Measurements from ENCODE around the gene BAAT.
"Not testable (repeated sequence)": the region's sequence is repeated elsewhere in the genome, so short reads cannot be mapped to it uniquely, and the experiment has no call there.

The BAAT gene

DNA sequence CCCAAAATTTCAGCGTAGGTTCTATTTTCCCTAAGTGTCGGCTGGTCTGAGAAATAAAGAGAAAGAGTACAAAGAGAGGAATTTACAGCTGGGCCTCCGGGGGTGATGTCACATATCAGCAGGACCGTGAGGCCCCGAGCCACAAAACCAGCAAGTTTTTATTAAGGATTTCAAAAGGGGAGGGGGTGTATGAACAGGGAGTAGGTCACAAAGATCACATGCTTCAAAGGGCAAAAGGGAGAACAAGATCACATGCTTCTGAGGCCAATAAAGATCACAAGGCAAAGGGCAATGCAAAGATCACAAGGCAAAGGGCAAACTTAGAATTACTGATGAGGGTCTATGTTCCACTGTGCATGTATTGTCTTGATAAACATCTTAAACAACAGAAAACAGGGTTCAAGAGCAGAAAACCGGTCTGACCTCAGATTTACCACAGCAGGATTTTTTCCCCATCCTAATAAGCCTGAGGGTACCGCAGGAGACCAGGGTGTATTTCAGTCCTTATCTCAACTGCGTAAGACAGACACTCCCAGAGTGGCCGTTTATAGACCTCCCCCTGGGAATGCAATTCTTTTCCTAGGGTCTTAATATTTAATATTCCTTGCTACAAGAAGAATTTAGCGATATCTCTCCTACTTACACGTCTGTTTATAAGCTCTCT, at the start of gene BAAT:
Gene BAAT, minus strand, starts transcription at position 134 of the 664 bp plus-strand sequence. CDS start 13,602 bp downstream, outside the sequence.
- not testable (repeated sequence) for H3K4me3 ChIP-seq (ENCODE audit: low read depth, low read length); DNase-seq (ENCODE audit: low read depth)

DNA sequence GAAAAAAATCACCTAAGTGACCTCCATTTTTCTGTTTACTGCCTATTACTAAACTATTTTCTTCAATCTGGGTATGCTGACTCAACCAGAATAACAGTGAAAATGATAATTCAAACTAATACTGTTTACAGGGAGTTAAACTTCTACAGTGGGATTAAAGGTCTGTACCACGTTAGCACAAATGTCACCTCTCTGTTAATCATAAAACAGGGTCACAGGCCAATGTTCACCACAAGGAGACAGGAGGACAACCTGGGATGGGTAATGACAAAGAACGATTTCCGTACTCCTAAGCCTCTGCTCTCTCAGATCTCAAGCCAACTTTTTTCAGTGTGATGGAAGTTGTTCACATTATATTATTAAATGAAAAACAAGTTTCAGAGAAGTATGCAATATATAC, 48.4 kb upstream of the BAAT start:
- no peak for DNase-seq (ENCODE audit: low read depth)
- TF ChIP-seq POLR2A (IDR thresholded peaks at IDR 0.05; ENCODE audit: extremely low read depth, insufficient read length), result no peak
- no peak for TF ChIP-seq MYC (IDR thresholded peaks at IDR 0.05; ENCODE audit: low read depth, low read length)
- TF ChIP-seq, protein P1, sequence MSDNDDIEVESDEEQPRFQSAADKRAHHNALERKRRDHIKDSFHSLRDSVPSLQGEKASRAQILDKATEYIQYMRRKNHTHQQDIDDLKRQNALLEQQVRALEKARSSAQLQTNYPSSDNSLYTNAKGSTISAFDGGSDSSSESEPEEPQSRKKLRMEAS (IDR thresholded peaks at IDR 0.05; ENCODE audit: low read depth, low read length), result no peak
- TF ChIP-seq, protein P2, sequence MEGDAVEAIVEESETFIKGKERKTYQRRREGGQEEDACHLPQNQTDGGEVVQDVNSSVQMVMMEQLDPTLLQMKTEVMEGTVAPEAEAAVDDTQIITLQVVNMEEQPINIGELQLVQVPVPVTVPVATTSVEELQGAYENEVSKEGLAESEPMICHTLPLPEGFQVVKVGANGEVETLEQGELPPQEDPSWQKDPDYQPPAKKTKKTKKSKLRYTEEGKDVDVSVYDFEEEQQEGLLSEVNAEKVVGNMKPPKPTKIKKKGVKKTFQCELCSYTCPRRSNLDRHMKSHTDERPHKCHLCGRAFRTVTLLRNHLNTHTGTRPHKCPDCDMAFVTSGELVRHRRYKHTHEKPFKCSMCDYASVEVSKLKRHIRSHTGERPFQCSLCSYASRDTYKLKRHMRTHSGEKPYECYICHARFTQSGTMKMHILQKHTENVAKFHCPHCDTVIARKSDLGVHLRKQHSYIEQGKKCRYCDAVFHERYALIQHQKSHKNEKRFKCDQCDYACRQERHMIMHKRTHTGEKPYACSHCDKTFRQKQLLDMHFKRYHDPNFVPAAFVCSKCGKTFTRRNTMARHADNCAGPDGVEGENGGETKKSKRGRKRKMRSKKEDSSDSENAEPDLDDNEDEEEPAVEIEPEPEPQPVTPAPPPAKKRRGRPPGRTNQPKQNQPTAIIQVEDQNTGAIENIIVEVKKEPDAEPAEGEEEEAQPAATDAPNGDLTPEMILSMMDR (IDR thresholded peaks at IDR 0.05; ENCODE audit: low read depth, low read length), result no peak
- no peak overlapping the region for H3K4me3 ChIP-seq (ENCODE audit: low read depth, low read length)

DNA sequence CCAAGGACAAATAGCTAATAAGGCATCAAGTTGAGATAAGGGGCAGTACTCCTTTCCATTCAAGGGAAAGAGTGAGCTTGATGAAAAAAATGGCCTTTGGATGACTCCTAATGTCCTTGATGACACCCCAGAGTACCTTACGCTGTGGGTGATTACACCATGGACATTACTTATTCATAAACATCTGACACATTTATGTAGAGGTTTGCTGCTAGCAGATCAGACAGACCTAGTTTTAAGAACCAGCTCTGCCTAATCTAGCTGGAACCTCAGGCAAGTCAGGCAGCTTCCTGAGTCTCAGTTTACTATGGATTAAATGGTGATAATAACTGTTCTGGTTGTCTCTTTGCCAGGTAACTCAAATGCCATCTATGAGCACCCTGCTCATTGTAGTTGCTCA, 47.9 kb upstream of the BAAT start:
- no peak overlapping the region for H3K4me3 ChIP-seq (ENCODE audit: low read depth, low read length)
- DNase-seq (ENCODE audit: low read depth), result no peak

DNA sequence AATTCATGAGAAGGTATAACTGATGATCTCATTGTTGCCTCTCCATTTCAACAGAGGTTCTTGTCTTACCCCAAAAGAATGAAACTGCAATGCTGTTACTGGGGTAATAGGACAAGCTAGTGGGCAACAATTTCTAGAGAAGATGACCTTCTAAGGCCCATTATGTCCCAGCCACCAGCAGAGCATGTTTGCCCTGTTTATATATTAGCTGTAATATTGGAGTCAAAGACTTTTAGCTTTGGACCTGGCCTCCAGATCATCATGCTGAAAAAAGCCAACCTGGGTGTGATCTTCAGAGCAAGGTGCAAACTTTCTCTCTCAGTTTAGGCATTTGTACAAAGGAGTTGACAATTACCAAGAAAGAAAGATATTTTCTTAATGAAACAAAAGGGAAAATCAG, 47.4 kb upstream of the BAAT start:
- no peak overlapping the region for H3K4me3 ChIP-seq (ENCODE audit: low read depth, low read length)
- TF ChIP-seq, protein P1 (IDR thresholded peaks at IDR 0.05; ENCODE audit: low read depth, low read length), result no peak
- no peak for TF ChIP-seq MYC (IDR thresholded peaks at IDR 0.05; ENCODE audit: low read depth, low read length)
- no peak for TF ChIP-seq POLR2A (IDR thresholded peaks at IDR 0.05; ENCODE audit: extremely low read depth, insufficient read length)
- TF ChIP-seq, protein P2 (IDR thresholded peaks at IDR 0.05; ENCODE audit: low read depth, low read length), result no peak
- DNase-seq (ENCODE audit: low read depth), result no peak

More for the DNA sequence above, 47.9 kb upstream of the BAAT start:
- TF ChIP-seq MYC (IDR thresholded peaks at IDR 0.05; ENCODE audit: low read depth, low read length), result no peak
- TF ChIP-seq, protein P2 (IDR thresholded peaks at IDR 0.05; ENCODE audit: low read depth, low read length), result no peak
- TF ChIP-seq, protein P1 (IDR thresholded peaks at IDR 0.05; ENCODE audit: low read depth, low read length), result no peak
- TF ChIP-seq POLR2A (IDR thresholded peaks at IDR 0.05; ENCODE audit: extremely low read depth, insufficient read length), result no peak

DNA sequence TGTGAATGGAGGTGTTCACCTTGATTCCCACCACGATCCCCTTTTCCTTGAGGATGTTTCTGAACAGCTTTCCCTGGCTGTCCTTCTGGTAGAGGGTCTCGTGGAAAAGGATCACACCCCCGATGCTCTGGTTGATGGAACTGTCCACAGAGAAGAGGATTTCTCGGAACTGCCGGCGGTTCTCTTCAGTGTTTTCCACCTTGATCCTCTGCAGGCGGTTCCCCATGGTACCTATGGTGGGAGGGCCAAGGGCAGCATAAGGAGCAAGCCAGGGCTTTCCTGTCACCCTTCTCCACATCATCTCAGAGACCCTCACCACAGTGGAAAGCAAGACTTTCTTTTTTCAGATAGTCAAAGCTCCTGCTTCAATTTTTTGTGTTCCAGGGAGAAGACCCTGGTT, 44.9 kb upstream of the BAAT start:
- TF ChIP-seq MYC (IDR thresholded peaks at IDR 0.05; ENCODE audit: low read depth, low read length), result no peak
- no peak overlapping the region for H3K4me3 ChIP-seq (ENCODE audit: low read depth, low read length)
- no peak for DNase-seq (ENCODE audit: low read depth)

DNA sequence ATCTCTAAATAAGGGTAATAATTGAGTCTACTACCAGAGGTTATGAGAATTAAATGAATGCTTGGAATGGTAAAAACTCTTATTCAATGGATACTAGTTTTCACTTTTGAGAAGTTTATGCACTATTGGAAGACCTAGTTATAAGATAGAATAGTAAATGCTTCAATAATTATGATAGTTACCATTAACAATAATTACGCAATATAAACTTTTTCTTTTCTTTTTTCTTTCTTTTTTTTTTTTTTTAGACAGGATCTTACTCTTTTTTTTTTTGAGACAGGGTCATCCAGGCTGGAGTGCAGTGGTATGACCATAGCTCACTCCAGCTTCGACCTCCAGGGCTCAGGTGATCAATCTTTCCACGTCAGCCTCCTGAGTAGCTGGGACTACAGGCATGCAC, 44.1 kb upstream of the BAAT start:
- no peak overlapping the region for H3K4me3 ChIP-seq (ENCODE audit: low read depth, low read length)
- no peak for TF ChIP-seq MYC (IDR thresholded peaks at IDR 0.05; ENCODE audit: low read depth, low read length)
- no peak for DNase-seq (ENCODE audit: low read depth)

DNA sequence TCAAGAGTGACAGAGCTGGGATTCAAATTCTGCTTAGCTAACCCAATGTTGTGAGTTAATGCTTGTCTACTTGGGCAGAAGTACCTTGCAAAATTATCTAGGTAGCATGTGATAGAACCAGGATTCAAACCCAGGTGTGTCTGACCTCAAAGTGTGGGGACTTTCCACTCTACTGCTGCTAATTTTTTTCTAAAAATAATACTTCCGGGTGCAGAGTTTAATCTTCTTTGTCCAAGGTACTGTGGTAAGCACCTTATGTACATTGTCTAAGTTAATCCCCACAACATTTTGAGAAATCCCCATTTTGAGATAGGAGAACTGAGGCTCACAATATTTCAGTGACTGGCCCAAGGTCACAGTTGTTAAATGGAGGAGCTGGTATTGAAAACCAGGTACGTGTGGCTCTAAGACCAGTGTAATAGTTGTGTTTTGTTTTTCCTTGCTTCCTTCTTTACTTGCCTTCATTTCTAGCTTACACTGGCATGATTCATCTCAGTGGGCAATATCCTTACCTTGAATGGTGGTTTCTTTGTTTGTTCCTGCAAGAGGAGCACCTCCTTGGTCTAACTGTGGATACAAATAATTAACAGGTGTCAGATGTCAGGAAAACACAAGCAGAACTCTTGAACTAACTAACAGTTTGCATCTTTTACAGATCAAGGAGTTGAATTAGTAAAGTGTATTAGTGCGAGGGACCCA, 43.3 kb upstream of the BAAT start:
- H3K4me3 ChIP-seq (ENCODE audit: low read depth, low read length), result no peak overlapping the region
- DNase-seq (ENCODE audit: low read depth), result no peak
- TF ChIP-seq, protein P2 (IDR thresholded peaks at IDR 0.05; ENCODE audit: low read depth, low read length), result no peak
- TF ChIP-seq POLR2A (IDR thresholded peaks at IDR 0.05; ENCODE audit: extremely low read depth, insufficient read length), result no peak
- TF ChIP-seq MYC (IDR thresholded peaks at IDR 0.05; ENCODE audit: low read depth, low read length), result no peak
- TF ChIP-seq, protein P1 (IDR thresholded peaks at IDR 0.05; ENCODE audit: low read depth, low read length), result no peak

Measured in NB4 (cell line).